Measurements from ENCODE around the gene REXO2.

GRCh38 chr11:114466742-114467141 is 27.5 kb downstream of the REXO2 start:
- TF ChIP-seq POLR2A (IDR thresholded peaks at IDR 0.05): no peak
- no peak for TF ChIP-seq CTCF (IDR thresholded peaks at IDR 0.05)
- TF ChIP-seq EP300 (IDR thresholded peaks at IDR 0.05): no peak
